GM21423 (cell line): ENCODE data around the gene LCE2A.

Source experiments
- ATAC-seq: cut with Tn5 transposase; IDR thresholded peaks from one replicate; pipeline ENCODE4 v1.9.1; 2021; ENCODE audit warnings: mild to moderate bottlenecking, moderate library complexity; ENCODE audit not compliant: unreplicated experiment

The LCE2A gene

GRCh38 chr1:152741656-152742055, 43.5 kb downstream of the LCE2A start:
- no peak for ATAC-seq

DNA sequence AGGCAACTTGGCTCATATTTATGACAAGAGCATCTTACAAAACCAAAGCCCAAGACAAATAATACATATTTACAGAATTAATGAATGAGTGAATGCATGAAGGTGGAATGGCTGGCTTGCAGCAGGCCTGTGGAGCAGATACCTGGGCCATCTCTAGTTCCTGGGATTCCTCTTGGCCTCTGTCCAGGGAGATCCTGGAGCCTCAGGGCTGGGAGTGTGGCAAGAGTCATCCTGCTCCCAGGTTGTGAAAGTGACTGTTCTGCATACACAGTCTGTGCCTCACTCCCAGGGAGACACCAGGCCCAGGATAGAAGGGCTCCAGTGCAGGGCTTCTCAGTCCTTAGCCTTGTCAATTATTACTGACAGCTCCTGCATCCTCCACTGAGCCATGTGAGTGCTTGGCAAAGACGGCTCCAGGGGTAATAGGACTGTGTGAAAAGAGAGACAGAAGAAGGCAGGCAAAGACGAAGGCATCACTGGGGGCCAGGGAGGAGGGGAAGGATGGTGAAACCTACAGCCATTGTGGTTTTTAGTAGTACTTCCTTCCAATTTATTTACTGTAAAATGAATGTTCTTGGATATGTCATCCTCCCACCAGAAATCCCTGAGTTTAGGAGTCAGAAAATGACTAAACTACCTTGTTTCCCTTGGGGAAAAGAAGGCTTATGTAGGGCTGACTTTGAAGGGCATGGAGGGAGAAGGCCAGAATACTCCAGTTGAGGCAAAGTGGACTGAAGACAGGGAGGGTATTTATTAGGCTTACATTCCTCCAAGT, 45.4 kb downstream of the LCE2A start:
- no peak for ATAC-seq

- ATAC-seq, result no peak
Observed at GRCh38 chr1:152745289-152745704, 47.2 kb downstream of the LCE2A start.

DNA sequence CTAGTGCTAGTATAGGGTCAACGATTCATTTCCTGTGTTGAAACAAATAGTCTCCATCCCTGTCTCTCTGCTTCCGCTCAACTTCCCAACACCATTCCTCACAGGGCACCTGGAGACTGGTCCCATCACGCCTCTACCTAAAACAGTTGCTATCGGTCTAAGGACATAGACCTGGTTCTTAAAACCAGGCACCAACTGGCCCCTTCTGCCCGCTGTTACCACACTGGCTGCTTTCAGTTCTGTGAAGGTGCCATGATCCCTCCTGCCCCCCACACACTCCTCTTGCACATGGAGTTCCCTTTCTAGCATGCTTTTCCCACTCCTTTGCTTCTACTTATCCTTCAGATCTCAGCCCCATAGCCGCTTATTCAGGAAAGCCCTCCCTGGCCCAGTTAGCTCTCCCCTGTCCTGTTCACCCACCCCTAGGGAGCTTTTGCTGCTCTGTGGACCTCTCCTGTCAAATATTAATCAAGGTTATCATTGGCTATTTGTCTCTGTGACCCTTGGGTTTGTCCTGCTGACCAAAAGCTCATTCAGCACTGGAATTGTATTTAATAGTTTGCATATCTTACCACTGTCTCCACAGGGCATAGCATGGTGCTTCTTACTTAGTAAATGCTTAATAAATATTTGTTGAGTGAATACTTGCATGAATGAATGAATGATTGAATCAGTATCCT, 47.8 kb downstream of the LCE2A start:
- no peak for ATAC-seq

GRCh38 chr1:152747831-152748230, 49.7 kb downstream of the LCE2A start:
- no peak for ATAC-seq
